22Rv1 (cell line): Measurements from ENCODE around the gene IL11.

Source experiments
- H3K27ac ChIP-seq: fragments of 450-650 bp; 2 replicates; pipeline ENCODE4 v1.5.1; 2017
- ZFX ChIP-seq: fragments of 450-650 bp; IDR thresholded peaks from 2 replicates; pipeline ENCODE4 v1.6.1; 2017; ENCODE audit warnings: antibody characterized with exemption, borderline replicate concordance
- TF ChIP-seq, protein P1 (sequence below): fragments of 450-650 bp; IDR thresholded peaks from 2 replicates; pipeline ENCODE4 v1.5.1; 2017; ENCODE audit warnings: mild to moderate bottlenecking

The IL11 gene

DNA sequence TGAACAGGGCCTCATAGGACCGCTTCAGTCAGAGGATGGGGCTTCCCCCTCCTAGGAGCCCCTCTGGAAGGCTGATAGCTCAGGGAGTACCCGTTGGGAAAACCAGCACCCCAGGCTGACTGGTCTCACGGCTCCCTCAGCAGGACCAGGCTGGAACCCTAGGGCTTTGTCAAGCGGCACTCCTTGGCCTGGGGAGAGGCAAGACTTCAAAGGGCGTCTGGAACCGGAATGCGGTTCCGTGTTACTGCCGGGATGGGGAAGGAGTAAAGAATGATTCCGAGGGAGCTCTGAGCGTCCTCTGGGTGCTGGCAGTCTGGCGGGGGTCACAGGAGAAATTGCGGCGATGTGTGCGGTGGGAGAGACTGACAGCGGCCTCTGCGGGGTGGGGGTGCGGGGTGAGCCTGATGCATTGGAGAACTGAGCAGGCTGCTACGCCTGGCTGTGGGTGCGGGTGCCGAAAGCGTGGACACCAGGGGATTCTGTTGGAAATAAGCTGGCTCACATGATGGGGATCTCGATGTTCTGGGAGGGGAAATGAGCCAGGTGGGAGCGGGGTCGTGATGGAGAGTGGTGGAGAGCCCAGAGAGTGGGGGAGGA is 17.6 kb downstream of the IL11 start:
- TF ChIP-seq ZFX, result no peak
- TF ChIP-seq, protein P1, sequence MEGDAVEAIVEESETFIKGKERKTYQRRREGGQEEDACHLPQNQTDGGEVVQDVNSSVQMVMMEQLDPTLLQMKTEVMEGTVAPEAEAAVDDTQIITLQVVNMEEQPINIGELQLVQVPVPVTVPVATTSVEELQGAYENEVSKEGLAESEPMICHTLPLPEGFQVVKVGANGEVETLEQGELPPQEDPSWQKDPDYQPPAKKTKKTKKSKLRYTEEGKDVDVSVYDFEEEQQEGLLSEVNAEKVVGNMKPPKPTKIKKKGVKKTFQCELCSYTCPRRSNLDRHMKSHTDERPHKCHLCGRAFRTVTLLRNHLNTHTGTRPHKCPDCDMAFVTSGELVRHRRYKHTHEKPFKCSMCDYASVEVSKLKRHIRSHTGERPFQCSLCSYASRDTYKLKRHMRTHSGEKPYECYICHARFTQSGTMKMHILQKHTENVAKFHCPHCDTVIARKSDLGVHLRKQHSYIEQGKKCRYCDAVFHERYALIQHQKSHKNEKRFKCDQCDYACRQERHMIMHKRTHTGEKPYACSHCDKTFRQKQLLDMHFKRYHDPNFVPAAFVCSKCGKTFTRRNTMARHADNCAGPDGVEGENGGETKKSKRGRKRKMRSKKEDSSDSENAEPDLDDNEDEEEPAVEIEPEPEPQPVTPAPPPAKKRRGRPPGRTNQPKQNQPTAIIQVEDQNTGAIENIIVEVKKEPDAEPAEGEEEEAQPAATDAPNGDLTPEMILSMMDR, result no peak
- H3K27ac ChIP-seq, result no peak overlapping the region

DNA sequence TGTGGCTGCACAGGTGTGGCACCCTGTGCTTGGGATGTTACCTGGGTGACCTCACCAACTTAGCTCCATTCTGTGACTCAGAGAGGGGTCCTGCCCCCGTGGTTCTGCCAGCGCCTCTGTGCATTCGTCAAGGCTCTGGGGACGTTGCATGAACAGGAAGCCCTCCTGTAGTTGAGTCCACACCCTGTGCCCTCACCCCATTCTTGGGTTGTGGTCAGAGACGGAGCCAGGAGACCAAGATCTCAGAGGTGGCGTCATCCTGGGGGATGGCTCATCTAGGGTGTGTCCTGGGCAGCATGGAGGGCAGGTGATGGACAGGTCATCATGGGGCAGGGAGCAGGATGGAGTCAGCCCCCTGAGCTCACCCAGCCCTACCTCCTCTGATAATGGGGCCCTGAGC is 18.2 kb downstream of the IL11 start:
- TF ChIP-seq ZFX, result no peak
- TF ChIP-seq, protein P1, result no peak
- no peak overlapping the region for H3K27ac ChIP-seq

DNA sequence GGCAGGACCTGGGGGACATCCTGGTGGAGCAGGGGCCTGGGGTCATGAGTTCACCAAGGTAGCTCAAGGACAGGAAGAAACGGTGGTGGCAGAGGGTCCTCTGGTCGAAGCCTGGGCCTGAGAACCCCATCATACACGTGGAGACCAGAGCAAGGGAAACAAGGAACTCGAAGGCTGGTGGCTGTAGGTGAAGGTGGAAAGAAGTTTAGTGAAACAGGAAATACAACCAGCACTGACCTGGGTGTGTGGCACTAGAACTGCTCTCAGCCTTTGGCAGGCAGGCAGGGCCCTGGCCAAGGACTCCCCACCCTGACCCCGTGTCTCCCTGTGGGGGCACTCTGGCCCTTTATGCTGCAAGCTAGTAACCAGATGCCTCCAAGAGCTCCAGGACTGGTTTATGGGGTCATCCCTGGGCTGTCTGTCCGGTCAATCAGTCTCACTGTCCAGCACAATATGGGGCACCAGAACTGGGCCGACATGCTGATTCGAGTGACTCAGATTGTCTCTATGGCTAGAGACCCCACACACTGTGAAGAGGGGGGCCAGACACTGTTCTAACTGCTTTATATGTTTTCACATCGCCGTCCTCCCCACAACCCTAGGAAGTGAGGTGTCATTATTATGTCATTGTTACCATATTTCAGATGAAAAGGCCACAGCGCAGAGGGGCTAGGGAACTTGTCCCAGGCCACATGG is 19.5 kb downstream of the IL11 start:
- no peak for TF ChIP-seq ZFX
- TF ChIP-seq, protein P1, result no peak
- H3K27ac ChIP-seq, result no peak overlapping the region

DNA sequence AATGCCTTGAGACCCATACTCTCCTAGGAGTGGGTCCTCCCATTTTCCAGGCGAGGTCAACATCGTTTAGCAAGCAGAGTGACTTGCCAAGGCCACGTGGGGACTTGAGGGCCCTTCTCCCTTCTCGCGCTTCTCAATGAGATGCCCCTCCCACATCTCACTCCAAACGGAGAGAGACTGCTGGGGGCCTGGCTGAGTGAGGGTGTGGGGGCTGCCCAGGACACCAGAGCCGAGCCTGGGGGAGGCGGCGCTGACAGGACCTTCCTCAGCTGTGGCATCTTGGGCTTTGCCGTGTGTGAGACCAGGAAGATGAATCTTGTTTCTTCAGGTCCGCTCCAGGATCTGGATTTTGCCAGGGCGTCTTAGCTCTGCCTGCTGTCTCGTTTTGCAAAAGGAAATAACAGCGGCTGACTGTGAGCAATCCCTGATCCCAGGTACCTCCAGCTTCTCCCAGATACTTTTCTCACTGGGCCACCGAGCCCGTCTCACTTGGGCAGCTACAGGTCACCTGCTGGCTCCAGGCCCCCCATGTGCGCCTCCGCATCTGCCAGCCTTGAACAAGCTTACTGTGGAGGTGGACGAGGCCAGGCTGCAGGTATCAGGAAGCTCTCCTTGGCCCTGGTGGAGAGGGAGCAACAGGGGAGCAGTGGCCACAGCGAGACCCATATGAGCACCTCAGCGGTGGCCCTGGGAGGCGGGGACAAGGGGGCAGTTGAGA is 21.8 kb downstream of the IL11 start:
- no peak overlapping the region for H3K27ac ChIP-seq
- TF ChIP-seq, protein P1, result no peak
- TF ChIP-seq ZFX, result no peak

DNA sequence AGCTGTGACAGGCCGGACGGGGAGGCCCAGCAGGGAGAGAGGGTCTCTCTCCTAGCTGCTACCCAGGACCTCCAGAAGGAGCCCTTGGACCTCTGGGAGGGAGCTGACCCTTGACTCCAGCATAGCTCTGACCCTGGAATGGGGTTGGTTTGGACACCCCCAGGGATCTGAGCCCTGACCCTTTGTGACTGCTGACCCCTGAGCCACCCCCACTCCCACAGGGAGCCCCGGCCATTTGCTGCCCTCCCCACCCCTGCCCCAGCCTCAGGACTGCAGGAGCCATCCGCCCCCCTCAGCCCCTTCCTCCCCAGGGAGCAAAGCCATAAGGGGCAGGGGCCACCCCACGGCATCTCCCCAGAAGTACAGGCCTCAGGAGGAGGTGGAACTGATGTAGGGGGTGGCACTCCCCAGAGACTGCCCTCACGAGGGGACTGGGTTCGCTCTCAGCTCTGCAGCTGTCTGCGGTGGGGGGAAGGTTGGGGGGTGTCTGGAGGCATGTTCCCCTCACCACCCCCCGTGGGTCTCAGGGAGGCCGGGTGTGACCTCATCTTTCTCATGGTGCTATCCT is 22.7 kb downstream of the IL11 start:
- no peak overlapping the region for H3K27ac ChIP-seq
- no peak for TF ChIP-seq ZFX
- TF ChIP-seq, protein P1, result no peak

DNA sequence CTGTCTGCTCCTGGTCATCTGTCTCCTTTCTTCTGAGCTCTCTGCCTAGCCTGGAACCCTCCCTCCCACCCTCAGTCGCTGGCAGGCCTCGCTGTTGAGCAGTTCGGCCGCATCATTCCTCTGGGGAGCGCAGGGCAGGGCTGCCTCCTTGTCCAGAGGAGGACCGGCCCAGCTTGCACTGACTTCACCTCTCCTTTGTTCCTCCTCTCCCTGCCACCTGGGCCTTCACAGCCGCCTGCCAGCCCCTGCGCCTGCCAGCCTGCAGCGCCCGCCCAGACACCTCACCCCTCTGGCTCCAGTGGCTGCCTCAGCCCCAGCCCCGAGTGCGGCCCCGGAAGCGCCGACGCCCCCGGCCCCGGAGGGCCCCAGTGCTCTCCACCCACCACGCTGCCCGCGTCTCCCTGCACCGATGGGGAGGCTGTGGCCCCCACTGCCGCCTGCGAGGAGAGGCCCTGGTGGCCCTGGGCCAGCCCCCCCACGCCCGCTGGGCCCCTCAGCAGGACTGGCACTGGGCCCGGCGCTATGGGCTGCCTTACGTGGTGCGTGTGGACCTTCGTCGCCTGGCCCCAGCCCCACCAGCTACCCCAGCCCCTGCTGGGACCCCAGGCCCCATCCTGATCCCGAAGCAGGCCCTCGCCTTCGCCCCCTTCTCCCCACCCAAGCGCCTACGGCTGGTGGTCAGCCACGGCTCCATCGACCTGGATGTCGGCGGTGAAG is 23.4 kb downstream of the IL11 start:
- TF ChIP-seq, protein P1, result no peak
- TF ChIP-seq ZFX, result no peak

More for the DNA sequence above, 23.4 kb downstream of the IL11 start:
- H3K27ac ChIP-seq, result no peak overlapping the region
